ENCODE data around the gene ZNF638. TPM values are rescaled to one million over a fixed set of nuclear protein-coding genes. Genes with fewer than 3 reads are reported as not detected.

The ZNF638 gene
- total and polyA plus RNA-seq, 2 of the 4 experiments (the other 2 are of a cell fraction), result 46.4 to 129 TPM

DNA sequence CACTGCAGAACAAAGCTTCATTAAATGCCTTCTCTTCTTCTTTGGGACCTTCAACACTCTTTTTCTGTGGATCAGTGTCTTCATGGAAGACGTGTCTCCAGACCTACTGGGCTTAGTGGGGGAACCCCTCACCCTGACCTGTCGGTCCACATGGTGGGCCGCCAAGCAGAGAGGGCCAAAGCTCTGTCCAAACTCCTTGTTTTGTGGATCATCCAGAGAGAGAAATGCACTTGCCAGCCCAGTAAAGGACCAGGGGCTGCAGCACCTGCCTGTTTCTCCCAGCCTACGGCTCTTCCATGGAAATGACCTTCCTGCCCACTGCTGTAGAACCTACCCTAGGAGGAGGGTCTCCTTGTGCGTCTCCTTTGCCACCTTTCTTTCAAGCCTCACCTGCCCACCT lies 147.7 kb downstream of the ZNF638 start:
- Histone ChIP-seq H3K4me1 (ENCODE audit: control insufficient read depth, insufficient read depth, low read length) (no peaks in the 10 kb centered on the region), H3K18ac (ENCODE audit: low read depth, low read length) (no peak overlapping the region), H3K9ac (ENCODE audit: low read depth, low read length) (no peak overlapping the region), H4K20me1 (ENCODE audit: insufficient read depth, low read length) (no peaks in the 10 kb centered on the region), H2AFZ (replicated peaks; ENCODE audit: low read length, poor library complexity) (no peak overlapping the region), H2BK5ac (ENCODE audit: low read depth, low read length, poor library complexity, severe bottlenecking) (no peak overlapping the region), H3K36me3 (ENCODE audit: control insufficient read depth, insufficient read depth, low read length) (no peaks in the 10 kb centered on the region), H3K9me3 (ENCODE audit: control insufficient read depth, insufficient read depth, low read length) (no peaks in the 10 kb centered on the region), H2BK120ac (ENCODE audit: low read depth, low read length) (no peak overlapping the region), H3K27ac (ENCODE audit: insufficient read depth, low read length) (no peak overlapping the region), H4K8ac (ENCODE audit: low read depth in 2 of 2, low read length in 2 of 2) (no peak overlapping the region), H4K5ac (ENCODE audit: low read depth, low read length) (no peak overlapping the region), H2BK20ac (ENCODE audit: low read depth, low read length) (no peak overlapping the region), H3K4ac (ENCODE audit: low read depth, low read length) (no peak overlapping the region), H3K4me3 (ENCODE audit: insufficient read depth, low read depth, low read length) (no peak overlapping the region), H3K27me3 (ENCODE audit: control insufficient read depth, insufficient read depth, low read length) (peaks cover 44% of the 10 kb centered on the region), H2AK5ac (ENCODE audit: low read depth, low read length) (no peak overlapping the region), H3K9me1 (ENCODE audit: insufficient read depth, low read length) (no peaks in the 10 kb centered on the region), H3K79me1 (ENCODE audit: low read depth in 1 of 2, low read length in 2 of 2) (no peaks in the 10 kb centered on the region), H3K4me2 (ENCODE audit: low read depth, low read length) (no peak overlapping the region), H2AK9ac (replicated peaks; ENCODE audit: low read depth, low read length, poor library complexity) (no peak overlapping the region), H3K56ac (ENCODE audit: extremely low read depth, insufficient read depth, low read length) (no peak overlapping the region), H2BK15ac (ENCODE audit: low read depth, low read length) (no peak overlapping the region), H4K91ac (ENCODE audit: insufficient read depth, low read depth, low read length) (no peak overlapping the region), H3K14ac (replicated peaks; ENCODE audit: low read depth, low read length) (no peak overlapping the region), H3K23ac (ENCODE audit: low read depth, low read length) (no peak overlapping the region)
- intact Hi-C loops (cut with micrococcal nuclease) (no loop called here), in situ Hi-C loops (cut with MboI; ENCODE audit: low sequenced_read_pairs) (no loop called here), dilution Hi-C loops (cut with HindIII; ENCODE audit: low sequenced_read_pairs, unreplicated experiment) (no loop called here)
- POLR2A ChIA-PET (ENCODE audit: unreplicated experiment), result no interaction called here
- DNase-seq (no peak), ATAC-seq (ENCODE audit: low read depth) (no peak)
- CTCF ChIA-PET, result no interaction called here
- 90% methylated on average over 2 of the region's 5 CpGs; no CpG with 5 or more reads in 1 of the 2 experiments for WGBS, 2 experiments (ENCODE audit: extremely low coverage in 2 of 2, insufficient read length in 1 of 2)
- no TSS peak for BruUV-seq (replicated peaks)
- TF ChIP-seq RFX5 (IDR thresholded peaks at IDR 0.05; ENCODE audit: low read depth, low read length) (no peak), POLR2A (IDR thresholded peaks at IDR 0.05; ENCODE audit: low read depth, low read length) (no peak)

Measured in IMR-90 (cell line).